Endothelial cell of umbilical vein (primary cell): Measurements from ENCODE around the gene PKHD1. TPM values are rescaled to one million over a fixed set of nuclear protein-coding genes. Genes with fewer than 3 reads are reported as not detected.

Source experiments
- BruUV-seq: library from RNA; stranded (reverse); fragments of 400-500 nt; replicated peaks from 2 replicates; lab custom pipeline; 2021; lab: Mats Ljungman, UMichigan
- CTCF ChIA-PET: fragments of 300-600, 350-600 bp; sonication (Branson Sonifier 250); formaldehyde crosslinking; loops from one replicate; lab custom pipeline; 2021; ENCODE audit warnings: antibody characterized with exemption, inconsistent platforms; lab: Charles Lee
- POLR2A ChIA-PET: fragments of 300-600, 350-600 bp; sonication (Branson Sonifier 250); formaldehyde crosslinking; loops from one replicate; lab custom pipeline; 2021; ENCODE audit warnings: antibody characterized with exemption, inconsistent platforms; lab: Charles Lee
- DNase-seq: peaks from one replicate; pipeline ENCODE4 v3.0.0-alpha.2; 2011; ENCODE audit warnings: low read depth, low spot score
- FAIRE-seq: peaks from 2 replicates; lab custom pipeline; 2011; peaks lifted over from hg19 to GRCh38; lab: Jason Lieb, UNC
- H2AFZ ChIP-seq: 2 replicates; pipeline ENCODE4 v1.6.0; 2012; ENCODE audit warnings: low read depth, low read length, control low read depth, inconsistent platforms
- H3K27ac ChIP-seq: 2 replicates; pipeline ENCODE4 v1.5.1; 2011; ENCODE audit warnings: low read depth, mild to moderate bottlenecking, control low read depth, low read length, moderate library complexity; ENCODE audit not compliant: insufficient read depth
- H3K27me3 ChIP-seq, 2 experiments: 2 replicates each; pipeline versions ENCODE4 v1.6.0 to v1.6.1; 2011; ENCODE audit warnings: low read length in 2 of 2, mixed read lengths in 1 of 2; ENCODE audit not compliant: control insufficient read depth in 2 of 2, insufficient read depth in 2 of 2
- H3K36me3 ChIP-seq, 2 experiments: 2 replicates in 1 of 2; 3 replicates in 1 of 2; pipeline ENCODE4 v1.5.1; 2011; ENCODE audit warnings: low read length in 2 of 2, mild to moderate bottlenecking in 1 of 2, moderate library complexity in 1 of 2; ENCODE audit not compliant: control insufficient read depth in 2 of 2, insufficient read depth in 2 of 2; ENCODE audit errors: extremely low read depth in 1 of 2
- H3K4me1 ChIP-seq: 3 replicates; pipeline ENCODE4 v1.5.1; 2011; ENCODE audit warnings: mild to moderate bottlenecking, low read length; ENCODE audit not compliant: control insufficient read depth, insufficient read depth; ENCODE audit errors: extremely low read depth
- H3K4me2 ChIP-seq: 2 replicates; pipeline ENCODE4 v1.6.1; 2011; ENCODE audit warnings: low read length, control low read depth, mixed read lengths; ENCODE audit not compliant: insufficient read depth
- H3K4me3 ChIP-seq, 3 experiments: fragments of 200-600 bp in 1 of 3; sonication (generic), shearing (Covaris generic) in 1 of 3; replicated peaks in 1 of 3; 2 replicates each; pipeline ENCODE4 v1.5.1; 2011 to 2016; ENCODE audit warnings: control low read depth in 3 of 3, low read length in 3 of 3, mild to moderate bottlenecking in 2 of 3, inconsistent platforms in 1 of 3, low read depth in 1 of 3, moderate library complexity in 1 of 3; ENCODE audit not compliant: insufficient read depth in 1 of 3
- H3K79me2 ChIP-seq: 2 replicates; pipeline ENCODE4 v1.6.0; 2012; ENCODE audit warnings: low read length, inconsistent platforms; ENCODE audit not compliant: control insufficient read depth, insufficient read depth
- H3K9ac ChIP-seq: replicated peaks from 2 replicates; pipeline ENCODE3; 2011; ENCODE audit warnings: low read length, control low read depth; ENCODE audit not compliant: insufficient read depth; ENCODE audit errors: extremely low read depth
- H3K9me1 ChIP-seq: replicated peaks from 3 replicates; pipeline ENCODE4 v1.6.0; 2011; ENCODE audit warnings: mild to moderate bottlenecking, low read length; ENCODE audit not compliant: control insufficient read depth, insufficient read depth; ENCODE audit errors: extremely low read depth
- H3K9me3 ChIP-seq: replicated peaks from 2 replicates; pipeline ENCODE4 v1.5.1; 2012; ENCODE audit warnings: low read length, inconsistent platforms; ENCODE audit not compliant: control insufficient read depth, insufficient read depth
- H4K20me1 ChIP-seq: replicated peaks from 2 replicates; pipeline ENCODE3; 2011; ENCODE audit warnings: mild to moderate bottlenecking, low read length; ENCODE audit not compliant: control insufficient read depth, insufficient read depth; ENCODE audit errors: extremely low read depth
- CTCF ChIP-seq, 2 donors: IDR thresholded peaks; 1 replicate in 1 of 2; 2 replicates in 1 of 2; pipeline ENCODE4 v1.5.1; 2011; ENCODE audit warnings: low read length in 2 of 2, mild to moderate bottlenecking in 2 of 2, moderate library complexity in 2 of 2, control low read depth in 1 of 2, inconsistent platforms in 1 of 2, low read depth in 1 of 2; ENCODE audit not compliant: insufficient read depth in 1 of 2; ENCODE audit errors: extremely low read depth in 1 of 2
- EZH2 ChIP-seq: IDR thresholded peaks from 2 replicates; pipeline ENCODE4 v1.6.1; 2012; ENCODE audit warnings: borderline replicate concordance, low read depth, mild to moderate bottlenecking, moderate library complexity, low read length, inconsistent platforms; ENCODE audit not compliant: severe bottlenecking
- FOS ChIP-seq: IDR thresholded peaks from 2 replicates; pipeline ENCODE4 v1.6.1; 2011; ENCODE audit warnings: mild to moderate bottlenecking, low read length, moderate library complexity, borderline replicate concordance; ENCODE audit not compliant: insufficient read depth
- GATA2 ChIP-seq: IDR thresholded peaks from 2 replicates; pipeline ENCODE4 v1.7.0; 2011; ENCODE audit warnings: low read depth, mild to moderate bottlenecking, moderate library complexity, mixed read lengths, low read length; ENCODE audit not compliant: insufficient read length, insufficient read depth
- JUN ChIP-seq: IDR thresholded peaks from 2 replicates; pipeline ENCODE4 v1.6.1; 2011; ENCODE audit warnings: borderline replicate concordance, low read depth; ENCODE audit not compliant: insufficient read length, insufficient read depth
- MYC ChIP-seq: IDR thresholded peaks from one replicate; pipeline ENCODE4 v1.6.1; 2011; ENCODE audit warnings: mild to moderate bottlenecking, low read depth, low read length
- POLR2A ChIP-seq: IDR thresholded peaks from 2 replicates; pipeline ENCODE4 v1.6.1; 2012; ENCODE audit warnings: low read depth, mild to moderate bottlenecking, control low read depth, low read length
- POLR2AphosphoS5 ChIP-seq: IDR thresholded peaks from 2 replicates; pipeline ENCODE4 v1.6.1; 2012; ENCODE audit warnings: low read depth, mild to moderate bottlenecking, control low read depth, low read length, moderate library complexity; ENCODE audit not compliant: insufficient read depth
- dilution Hi-C: fragments of 300-500 bp; cut with MboI; formaldehyde crosslinking; loops from one replicate; pipeline ENCODE4 v1.15.0; 2019; ENCODE audit warnings: low sequenced_read_pairs; ENCODE audit not compliant: extremely low pct_ligation_motif_present
- intact Hi-C: fragments of 100-400 bp; cut with micrococcal nuclease; formaldehyde crosslinking; loops from one replicate; pipeline ENCODE4 v1.10.0; 2022
- polyA plus RNA-seq, 4 experiments: library from polyadenylated mRNA; depleted of rRNA in 3 of 4; stranded (reverse) in 3 of 4; unstranded in 1 of 4; fragments of >200 nt; gene quantifications; 2 replicates each; pipeline versions ENCODE4 v1.2.1 to v1.2.3, GENCODE V29; 2011 to 2012; ENCODE audit warnings: missing spikeins in 1 of 4
- total RNA-seq: library from RNA; stranded (reverse); gene quantifications from 2 replicates; pipeline ENCODE4 v1.2.3, GENCODE V29; 2021
- TF ChIP-seq, protein P1 (sequence below): IDR thresholded peaks from 2 replicates; pipeline ENCODE4 v1.6.1; 2011; ENCODE audit not compliant: insufficient read depth, insufficient read length

Gene PKHD1
- total and polyA plus RNA-seq, 2 donors (not counting 3 experiments of a cell fraction or from before 2014, with no cell fraction given): not detected

DNA sequence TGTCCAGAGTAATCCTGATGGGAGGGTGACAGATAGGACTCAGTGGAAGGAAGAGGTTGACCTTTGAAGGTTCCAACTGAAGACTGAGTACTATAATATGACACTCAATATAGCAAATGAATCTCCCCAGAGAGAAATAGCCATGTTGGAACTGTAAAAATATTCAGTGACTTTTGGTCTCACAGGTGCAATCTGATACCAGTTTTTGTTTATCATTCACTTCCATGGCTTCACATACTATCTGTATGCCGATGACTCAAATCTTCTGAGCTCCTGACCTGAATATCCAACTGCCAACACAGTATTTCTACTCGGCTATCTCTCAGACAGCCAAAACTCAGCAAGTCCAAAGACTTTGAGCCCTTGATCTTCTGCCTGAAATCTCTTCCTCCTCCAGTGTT, 21.8 kb upstream of the PKHD1 start:
- Histone ChIP-seq H4K20me1 (no peaks in the 10 kb centered on the region), H2AFZ (no peak overlapping the region), H3K9me1 (no peaks in the 10 kb centered on the region), H3K4me3 (no peak overlapping the region), H3K4me1 (no peaks in the 10 kb centered on the region), H3K27ac (no peak overlapping the region), H3K36me3 (no peaks in the 10 kb centered on the region), H3K9ac (no peak overlapping the region), H3K27me3 (no peaks in the 10 kb centered on the region), H3K9me3 (no peaks in the 10 kb centered on the region), H3K4me2 (no peak overlapping the region), H3K79me2 (no peaks in the 10 kb centered on the region)
- no peak for DNase-seq
- no TSS peak for BruUV-seq
- ChIA-PET POLR2A (no interaction called here), CTCF (no interaction called here)
- dilution Hi-C loops: no loop called here
- intact Hi-C loops: no loop called here
- FAIRE-seq: no peak
- TF ChIP-seq POLR2AphosphoS5: no peak

DNA sequence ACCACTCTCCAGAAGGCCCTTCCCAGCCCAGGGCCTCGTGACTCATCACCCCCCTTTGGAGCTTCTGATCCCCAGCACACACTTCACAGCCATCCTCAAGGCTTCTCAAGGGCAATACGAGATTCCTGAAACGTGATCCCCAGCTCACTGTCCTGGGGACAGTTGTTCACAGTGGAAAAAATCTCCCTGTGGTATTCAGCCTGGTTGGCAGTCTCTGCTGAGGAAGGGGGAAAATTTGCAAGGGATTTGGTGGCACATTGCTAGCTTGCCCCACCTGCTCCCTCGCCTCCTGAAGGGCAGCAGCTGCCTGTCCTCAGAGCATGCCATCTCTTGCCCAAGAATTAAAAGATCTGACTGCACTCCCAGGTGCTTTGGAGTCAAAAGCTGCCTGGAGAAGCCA, 20.7 kb upstream of the PKHD1 start:
- CTCF ChIA-PET: no interaction called here
- H2AFZ ChIP-seq: no peak overlapping the region
- intact Hi-C loops (no loop called here), dilution Hi-C loops (no loop called here)
- POLR2A ChIA-PET: no interaction called here
- TF ChIP-seq FOS (no peak), EZH2 (no peak), CTCF (IDR thresholded peaks at IDR 0.05; ENCODE audit: extremely low read depth in 1 of 2, insufficient read depth in 1 of 2, low read depth in 1 of 2, low read length in 2 of 2) (no peak), POLR2A (no peak), MYC (no peak), GATA2 (no peak), JUN (no peak), POLR2AphosphoS5 (no peak)
- TF ChIP-seq, protein P1, sequence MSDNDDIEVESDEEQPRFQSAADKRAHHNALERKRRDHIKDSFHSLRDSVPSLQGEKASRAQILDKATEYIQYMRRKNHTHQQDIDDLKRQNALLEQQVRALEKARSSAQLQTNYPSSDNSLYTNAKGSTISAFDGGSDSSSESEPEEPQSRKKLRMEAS: no peak
- H3K9ac ChIP-seq: no peak overlapping the region
- no peaks in the 10 kb centered on the region for H3K36me3 ChIP-seq
- no peak overlapping the region for H3K27ac ChIP-seq
- no peaks in the 10 kb centered on the region for H3K79me2 ChIP-seq
- no peaks in the 10 kb centered on the region for H4K20me1 ChIP-seq
- BruUV-seq: no TSS peak
- H3K4me1 ChIP-seq: no peaks in the 10 kb centered on the region
- H3K4me2 ChIP-seq: no peak overlapping the region
- H3K27me3 ChIP-seq: no peaks in the 10 kb centered on the region
- no peak overlapping the region for H3K4me3 ChIP-seq
- H3K9me3 ChIP-seq: no peaks in the 10 kb centered on the region
- FAIRE-seq (no peak), DNase-seq (no peak)
- H3K9me1 ChIP-seq: no peaks in the 10 kb centered on the region
